NCI-H748 treated with DMSO at 0.1 percent for 48 hours (cell line): Measurements from ENCODE around the gene ECHDC3.

Experiments used
- DNase-seq: peaks from one replicate; lab custom pipeline; 2025; lab: John Stamatoyannopoulos, UW

ECHDC3 gene

DNA sequence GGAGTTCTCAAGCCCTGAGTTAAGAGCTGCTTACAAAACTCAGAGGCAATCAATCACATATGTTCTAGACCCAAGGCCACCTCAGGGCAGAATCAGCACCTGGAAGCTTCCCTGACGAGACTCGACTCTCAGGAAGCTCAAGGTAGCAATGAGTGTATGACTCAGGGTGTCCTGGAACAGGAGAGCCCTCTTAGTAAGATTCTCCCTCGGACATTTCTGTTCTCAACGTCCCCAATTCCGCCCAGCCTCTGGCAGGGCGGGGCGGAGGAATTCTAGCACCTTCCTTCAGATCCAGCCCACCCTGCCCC lies 41.3 kb downstream of the ECHDC3 start:
- no peak for DNase-seq

GRCh38 chr10:11787374-11787773 lies 45.2 kb downstream of the ECHDC3 start:
- DNase-seq = no peak

DNA sequence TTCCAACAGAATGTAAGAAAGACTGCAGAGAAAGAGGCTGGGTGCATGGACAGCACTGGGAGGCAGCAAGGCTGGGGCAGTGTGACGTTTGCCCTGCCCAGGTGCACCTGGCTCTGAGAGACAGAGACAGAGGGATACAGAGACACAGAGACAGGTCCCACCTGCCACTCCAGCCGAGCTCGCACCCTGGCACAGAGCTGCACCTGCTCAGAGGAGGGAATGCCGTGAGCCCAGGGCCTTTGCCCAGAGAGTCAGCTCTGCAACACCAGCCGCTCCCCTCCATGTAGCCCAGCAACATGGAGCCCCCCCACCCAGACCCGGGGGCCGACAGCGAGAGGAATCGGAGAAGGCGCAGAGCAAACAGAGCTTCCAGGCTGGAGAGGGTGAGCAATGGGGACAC lies 45.7 kb downstream of the ECHDC3 start:
- no peak for DNase-seq

GRCh38 chr10:11789306-11789705 lies 47.1 kb downstream of the ECHDC3 start:
- DNase-seq = no peak

- DNase-seq = no peak
Measured at GRCh38 chr10:11789956-11790355, 47.8 kb downstream of the ECHDC3 start.

DNA sequence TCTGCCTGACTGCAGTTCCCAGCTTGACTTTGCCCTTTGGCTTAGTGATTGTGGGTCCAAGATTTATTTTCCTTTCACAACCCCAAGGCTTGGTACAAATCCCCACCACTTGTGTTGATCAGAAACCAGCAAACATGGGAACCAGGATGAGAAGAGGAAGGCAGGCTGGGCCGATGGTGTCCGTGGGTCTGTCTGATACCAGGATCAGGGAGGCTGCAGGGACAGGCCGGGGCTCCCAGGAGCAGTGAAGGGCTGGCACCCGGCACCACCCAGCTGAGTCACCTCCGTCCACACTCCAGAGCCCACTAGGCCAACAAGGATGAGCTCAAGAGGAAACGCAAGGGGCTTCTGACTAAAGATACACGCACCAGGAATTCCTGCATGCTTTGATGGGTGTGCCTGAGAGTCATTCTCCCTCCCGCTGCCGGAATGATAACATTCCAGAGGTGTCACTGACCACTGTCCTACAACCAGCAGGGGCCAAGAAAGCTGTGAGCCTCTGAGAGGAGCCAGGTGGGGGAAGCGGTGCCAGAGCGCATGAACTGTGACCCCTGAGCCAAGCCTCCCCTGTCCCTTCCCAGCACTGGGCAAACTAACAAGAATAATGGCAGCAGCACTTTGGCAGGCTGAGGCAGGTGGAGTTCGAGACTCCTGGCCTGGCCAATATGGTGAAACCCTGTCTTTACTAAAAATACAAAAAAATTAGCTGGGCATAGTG lies 51.7 kb downstream of the ECHDC3 start:
- no peak for DNase-seq

- DNase-seq = no peak
Measured at GRCh38 chr10:11794566-11794965, 52.4 kb downstream of the ECHDC3 start.

- no peak for DNase-seq
Measured at GRCh38 chr10:11795101-11795920, 53.1 kb downstream of the ECHDC3 start.

GRCh38 chr10:11796474-11796873 lies 54.3 kb downstream of the ECHDC3 start:
- no peak for DNase-seq

DNA sequence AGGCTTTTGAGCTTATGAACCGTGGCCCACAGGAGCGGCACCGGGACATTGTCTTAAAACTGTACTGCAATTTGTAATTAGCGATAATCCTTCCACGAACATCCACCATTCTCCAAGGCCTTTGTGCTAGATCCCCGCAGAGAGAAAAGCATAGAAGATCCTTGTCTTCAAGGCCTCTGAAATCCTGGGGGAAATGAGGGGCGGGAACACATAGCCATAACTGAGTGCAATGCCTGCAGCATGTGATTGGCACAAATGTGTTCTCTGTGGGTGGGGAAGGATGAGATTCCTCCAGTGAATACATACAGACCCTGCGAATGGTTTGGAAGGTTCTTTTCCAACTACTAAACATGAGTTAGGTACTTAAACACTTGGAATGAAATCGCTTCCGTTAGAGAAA lies 55.1 kb downstream of the ECHDC3 start:
- no peak for DNase-seq

GRCh38 chr10:11797847-11798633 lies 55.9 kb downstream of the ECHDC3 start:
- DNase-seq = no peak

GRCh38 chr10:11798845-11799735 lies 56.9 kb downstream of the ECHDC3 start:
- DNase-seq = no peak

- no peak for DNase-seq
Measured at GRCh38 chr10:11799736-11800080, 57.5 kb downstream of the ECHDC3 start.

DNA sequence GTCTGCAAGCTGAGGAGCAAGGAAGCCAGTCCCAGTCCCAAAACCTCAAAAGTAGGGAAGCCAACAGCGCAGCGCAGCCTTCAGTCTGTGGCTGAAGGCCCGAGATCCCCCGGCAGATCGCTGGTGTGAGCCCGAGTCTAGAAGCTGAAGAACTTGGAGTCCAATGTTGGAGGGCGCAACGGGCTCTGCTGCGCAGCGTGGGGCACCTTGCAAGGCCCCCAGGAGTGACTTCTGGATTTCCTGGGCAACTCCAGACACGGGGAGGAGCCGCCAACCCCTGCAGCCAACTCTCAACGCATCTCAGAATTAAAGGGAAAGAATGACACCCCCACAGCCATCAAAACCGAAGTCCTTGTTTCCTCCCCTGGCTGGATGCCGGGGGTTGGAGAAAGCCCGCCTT lies 62.2 kb downstream of the ECHDC3 start:
- no peak for DNase-seq

GRCh38 chr10:11805792-11806191 lies 63.6 kb downstream of the ECHDC3 start:
- DNase-seq = no peak

DNA sequence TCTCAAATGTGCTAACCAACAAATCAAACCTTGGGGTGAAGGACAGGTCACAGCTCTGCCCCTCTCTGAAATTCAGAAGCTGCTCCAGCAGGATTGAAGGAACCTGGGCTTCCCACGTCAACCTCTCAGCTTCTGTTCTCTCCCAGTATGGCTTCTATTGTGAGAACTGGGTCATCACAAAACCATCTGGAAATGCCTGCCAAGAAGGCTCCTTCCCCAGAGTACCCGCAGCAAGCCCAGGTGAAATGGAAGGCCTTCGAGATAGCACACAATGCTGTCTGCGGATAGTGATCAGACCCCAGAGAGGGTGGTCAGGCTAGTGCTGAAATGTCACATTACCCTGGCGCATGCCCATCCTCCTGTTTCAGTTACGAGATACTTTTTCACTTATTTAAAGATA lies 64.5 kb downstream of the ECHDC3 start:
- DNase-seq = no peak

DNA sequence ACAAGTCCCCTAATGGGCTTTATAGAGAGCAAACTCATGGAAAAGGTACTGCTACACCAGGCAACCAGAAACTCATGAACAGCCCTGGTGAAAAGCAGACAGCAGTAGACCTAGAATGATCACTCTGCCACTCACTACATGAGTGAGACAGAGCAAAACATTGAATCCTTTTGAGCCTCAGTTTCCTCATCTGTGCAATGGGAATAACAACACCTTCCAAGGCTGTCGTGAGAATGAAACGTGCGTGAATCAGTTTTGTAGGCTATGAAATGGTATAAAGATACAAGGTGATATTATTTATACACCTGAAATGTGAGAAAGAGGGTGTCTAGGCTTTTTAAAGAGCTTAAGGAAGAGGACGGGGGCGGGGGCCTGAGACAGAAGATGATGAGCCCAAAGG lies 66.6 kb downstream of the ECHDC3 start:
- DNase-seq = no peak

GRCh38 chr10:11810313-11810766 lies 68.2 kb downstream of the ECHDC3 start:
- no peak for DNase-seq

DNA sequence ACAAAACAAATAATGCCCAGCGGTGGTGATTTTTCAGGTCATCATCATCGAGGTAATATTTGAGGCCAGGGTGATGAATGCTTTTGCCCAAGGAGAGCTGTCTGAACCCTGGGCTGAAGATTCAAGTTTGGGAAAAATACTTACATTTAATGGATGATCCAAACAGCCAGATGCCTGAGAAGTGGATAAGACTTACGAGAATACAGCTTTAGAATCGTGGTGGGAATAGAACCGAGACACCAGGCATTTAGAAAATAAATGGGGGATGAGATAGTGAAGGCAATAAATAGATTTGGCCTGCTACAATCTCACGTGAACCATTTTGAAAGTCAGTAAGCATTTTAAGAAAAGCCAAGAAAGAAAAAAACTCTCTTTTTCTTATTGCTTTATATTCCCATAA lies 68.8 kb downstream of the ECHDC3 start:
- no peak for DNase-seq

- DNase-seq = no peak
Measured at GRCh38 chr10:11813177-11813576, 71.0 kb downstream of the ECHDC3 start.
